ENCODE data around the gene TNFRSF14. TPM values are rescaled to one million over a fixed set of nuclear protein-coding genes. Genes with fewer than 3 reads are reported as not detected.

TNFRSF14 gene
- total and polyA plus RNA-seq, 9 of the 15 experiments (the other 6 are each of a cell fraction or from before 2014, with no cell fraction given) = 0.11 to 2.3 (median 0.68) TPM; not detected in 2

- TF ChIP-seq PHF21A (IDR thresholded peaks at IDR 0.05; ENCODE audit: borderline replicate concordance, low read depth) = no peak
- TF ChIP-seq L3MBTL2 (IDR thresholded peaks at IDR 0.05) = peak; percentile 84
- 0 out of 2 replicates have a peak, but pooled peaks have one; percentile 14 for TF ChIP-seq ETV1 (tag; conservative IDR thresholded peaks at IDR 0.05; ENCODE audit: low read depth)
- TF ChIP-seq SP1 (CRISPR knock-in tag; IDR thresholded peaks at IDR 0.05) = peak; percentile 66
- peak; percentile 65 for TF ChIP-seq SIN3B (IDR thresholded peaks at IDR 0.05; ENCODE audit: low read depth)
- TF ChIP-seq ETV5 (CRISPR knock-in tag; IDR thresholded peaks at IDR 0.05; ENCODE audit: low read depth) = no peak
- TF ChIP-seq PTRF (tag; IDR thresholded peaks at IDR 0.05) = no peak
- no peak for TF ChIP-seq PREB (CRISPR knock-in tag; IDR thresholded peaks at IDR 0.05)
- TF ChIP-seq FIP1L1 (IDR thresholded peaks at IDR 0.05; ENCODE audit: low read depth, low read length, poor library complexity, severe bottlenecking) = peak; percentile 59
- peak; percentile 99 for TF ChIP-seq ZNF592 (IDR thresholded peaks at IDR 0.05)
- TF ChIP-seq ZNF583 (CRISPR knock-in tag; IDR thresholded peaks at IDR 0.05) = peak; percentile 95
- TF ChIP-seq ZBTB49 (CRISPR knock-in tag; IDR thresholded peaks at IDR 0.05; ENCODE audit: borderline replicate concordance) = no peak
- no peak for TF ChIP-seq ZNF778 (CRISPR knock-in tag; IDR thresholded peaks at IDR 0.05)
- peak; percentile 77 for TF ChIP-seq PCBP1 (IDR thresholded peaks at IDR 0.05; ENCODE audit: low read depth, low read length, poor library complexity, severe bottlenecking)
- TF ChIP-seq ELF2 (CRISPR knock-in tag; IDR thresholded peaks at IDR 0.05) = no peak
- TF ChIP-seq TOE1 (IDR thresholded peaks at IDR 0.05; ENCODE audit: borderline replicate concordance) = no peak
- no peak for TF ChIP-seq TOE1 (CRISPR knock-in tag; IDR thresholded peaks at IDR 0.05; ENCODE audit: borderline replicate concordance, low read depth)
Observed at GRCh38 chr1:2525920-2526823, 30.0 kb upstream of the TNFRSF14 start, which contains the start of gene PANK4 (continued).
